HepG2 (cell line): ENCODE data around the gene CDK2AP2. TPM values are rescaled to one million over a fixed set of nuclear protein-coding genes. Genes with fewer than 3 reads are reported as not detected.

Experiments used
- ATM ChIP-seq: fragments of 450-650 bp; IDR thresholded peaks from 2 replicates; pipeline ENCODE4 v1.7.1; 2017; ENCODE audit warnings: mild to moderate bottlenecking, borderline replicate concordance
- BRCA1 ChIP-seq: sonication (generic); formaldehyde crosslinking; IDR thresholded peaks from 2 replicates; pipeline ENCODE4 v1.4.0; 2020; ENCODE audit warnings: missing genetic modification reagents
- CCAR2 ChIP-seq: fragments of 200-400 bp; formaldehyde crosslinking; optimal IDR thresholded peaks from 2 replicates; pipeline ENCODE3; 2018; ENCODE audit warnings: low read depth, mild to moderate bottlenecking, low read length, moderate library complexity
- CCDC6 ChIP-seq: sonication (generic); formaldehyde crosslinking; IDR thresholded peaks from 2 replicates; pipeline ENCODE4 v1.8.1; 2022; ENCODE audit warnings: mild to moderate bottlenecking, missing genetic modification reagents, moderate library complexity
- FOXC1 ChIP-seq: sonication (generic); formaldehyde crosslinking; IDR thresholded peaks from 2 replicates; pipeline ENCODE4 v1.8.0; 2022; ENCODE audit warnings: mild to moderate bottlenecking, missing genetic modification reagents, borderline replicate concordance
- GABPB1 ChIP-seq: IDR thresholded peaks from 2 replicates; pipeline ENCODE4 v1.6.1; 2016; ENCODE audit warnings: mild to moderate bottlenecking, missing genetic modification reagents, moderate library complexity, missing compliant biosample characterization
- KAT2B ChIP-seq: fragments of 150-350 bp; IDR thresholded peaks from 2 replicates; pipeline ENCODE4 v1.6.1; 2014; ENCODE audit warnings: low read depth, low read length, borderline replicate concordance
- KDM1A ChIP-seq: IDR thresholded peaks from 2 replicates; pipeline ENCODE4 v1.6.1; 2016; ENCODE audit warnings: missing compliant biosample characterization
- MEIS2 ChIP-seq: sonication (generic); formaldehyde crosslinking; IDR thresholded peaks from 2 replicates; pipeline ENCODE4 v1.9.0; 2021; ENCODE audit warnings: mild to moderate bottlenecking, missing genetic modification reagents
- NFE2L2 ChIP-seq: fragments of 150-350 bp; IDR thresholded peaks from 2 replicates; pipeline ENCODE4 v1.6.1; 2014; ENCODE audit warnings: low read length
- NFIB ChIP-seq: sonication (generic); formaldehyde crosslinking; IDR thresholded peaks from 2 replicates; pipeline ENCODE4 v1.9.0; 2021; ENCODE audit warnings: missing genetic modification reagents, mild to moderate bottlenecking, borderline replicate concordance
- NR2F2 ChIP-seq: IDR thresholded peaks from 2 replicates; pipeline ENCODE4 v1.6.1; 2012; ENCODE audit warnings: low read depth, inconsistent platforms, borderline replicate concordance
- PLSCR1 ChIP-seq: sonication (generic); formaldehyde crosslinking; IDR thresholded peaks from 2 replicates; pipeline ENCODE4 v1.5.0; 2020; ENCODE audit warnings: missing genetic modification reagents, mild to moderate bottlenecking, borderline replicate concordance
- REL ChIP-seq: sonication (generic); formaldehyde crosslinking; conservative IDR thresholded peaks from 2 replicates; pipeline ENCODE4 v1.8.0; 2022; ENCODE audit warnings: mild to moderate bottlenecking, missing genetic modification reagents, moderate library complexity
- SALL1 ChIP-seq: sonication (generic); formaldehyde crosslinking; IDR thresholded peaks from 2 replicates; pipeline ENCODE4 v1.8.0; 2022; ENCODE audit warnings: mild to moderate bottlenecking, missing genetic modification reagents
- TBX3 ChIP-seq: fragments of 450-650 bp; IDR thresholded peaks from 2 replicates; pipeline ENCODE4 v1.6.1; 2017; ENCODE audit warnings: antibody characterized with exemption, mild to moderate bottlenecking, inconsistent platforms, borderline replicate concordance
- TOPORS ChIP-seq: sonication (generic); formaldehyde crosslinking; IDR thresholded peaks from 2 replicates; pipeline ENCODE4 v1.8.0; 2023; ENCODE audit warnings: mild to moderate bottlenecking, missing genetic modification reagents
- ZBTB26 ChIP-seq: IDR thresholded peaks from 2 replicates; pipeline ENCODE4 v1.6.1; 2016; ENCODE audit warnings: missing compliant biosample characterization, missing genetic modification reagents, borderline replicate concordance
- ZGPAT ChIP-seq: IDR thresholded peaks from 2 replicates; pipeline ENCODE4 v1.6.1; 2016; ENCODE audit warnings: mild to moderate bottlenecking
- ZNF264 ChIP-seq: sonication (generic); formaldehyde crosslinking; IDR thresholded peaks from 2 replicates; pipeline ENCODE4 v1.4.0; 2020; ENCODE audit warnings: missing genetic modification reagents
- ZNF317 ChIP-seq: sonication (generic); formaldehyde crosslinking; IDR thresholded peaks from 2 replicates; pipeline ENCODE4 v1.5.0; 2020; ENCODE audit warnings: mild to moderate bottlenecking, missing genetic modification reagents
- ZNF333 ChIP-seq: sonication (generic); formaldehyde crosslinking; IDR thresholded peaks from 2 replicates; pipeline ENCODE4 v1.4.0; 2020; ENCODE audit warnings: mild to moderate bottlenecking, missing genetic modification reagents, borderline replicate concordance
- ZNF564 ChIP-seq: sonication (generic); formaldehyde crosslinking; IDR thresholded peaks from 2 replicates; pipeline ENCODE4 v1.8.1; 2023; ENCODE audit warnings: mild to moderate bottlenecking, missing genetic modification reagents
- ZNF724P ChIP-seq: sonication (generic); formaldehyde crosslinking; IDR thresholded peaks from 2 replicates; pipeline ENCODE4 v1.8.0; 2022; ENCODE audit warnings: missing genetic modification reagents, borderline replicate concordance
- ZNF878 ChIP-seq: sonication (generic); formaldehyde crosslinking; IDR thresholded peaks from 2 replicates; pipeline ENCODE4 v1.8.1; 2023; ENCODE audit warnings: mild to moderate bottlenecking, missing genetic modification reagents, moderate library complexity
- ZSCAN22 ChIP-seq: sonication (generic); formaldehyde crosslinking; IDR thresholded peaks from 2 replicates; pipeline ENCODE4 v1.4.0; 2020; ENCODE audit warnings: mild to moderate bottlenecking, missing genetic modification reagents
- polyA plus RNA-seq, 8 experiments: library from polyadenylated mRNA; depleted of rRNA in 3 of 8; stranded (reverse) in 7 of 8; unstranded in 1 of 8; fragments of >200 nt; fragmentation: Illumina TruSeq in 4 of 8; extraction: Trizol in 4 of 8; gene quantifications; 2 replicates each; pipeline versions ENCODE4 v1.2.1 to v1.2.3, GENCODE V29; 2011 to 2016; ENCODE audit warnings: low read depth in 4 of 8, missing spikeins in 1 of 8, mixed read lengths in 1 of 8; ENCODE audit not compliant: insufficient read depth in 1 of 8
- total RNA-seq, 5 experiments: library from RNA; depleted of rRNA; stranded (reverse); fragments of >200 nt; fragmentation: Illumina TruSeq; extraction: Trizol; gene quantifications; 2 replicates each; pipeline ENCODE4 v1.2.3, GENCODE V29; 2016; ENCODE audit warnings: low read depth in 1 of 5

Gene CDK2AP2
- total and polyA plus RNA-seq, 2 of the 13 experiments (the other 11 are each of a cell fraction or from before 2014, with no cell fraction given): 15.0 to 23.2 TPM

GRCh38 chr11:67507864-67508485, at the start of gene CDK2AP2 (continued):
- TF ChIP-seq ZBTB26 (CRISPR knock-in tag): no peak
- 0 out of 2 replicates have a peak, but pooled peaks have one; percentile 46 for TF ChIP-seq ZNF317 (CRISPR knock-in tag)
- TF ChIP-seq NR2F2: no peak
- TF ChIP-seq GABPB1 (CRISPR knock-in tag): peak; percentile 93
- peak; percentile 15; the same call in 1 of the 2 replicates for TF ChIP-seq BRCA1 (CRISPR knock-in tag)
- TF ChIP-seq ZSCAN22: no peak
- peak; percentile 40 for TF ChIP-seq MEIS2 (CRISPR knock-in tag)
- peak; percentile 99 for TF ChIP-seq KDM1A (CRISPR knock-in tag)
- TF ChIP-seq ZNF333 (CRISPR knock-in tag): no peak
- no peak for TF ChIP-seq FOXC1 (CRISPR knock-in tag)
- no peak for TF ChIP-seq PLSCR1
- TF ChIP-seq CCAR2: no peak
- no peak for TF ChIP-seq CCDC6
- no peak for TF ChIP-seq ZNF878
- no peak for TF ChIP-seq NFE2L2
- TF ChIP-seq TBX3: 0 out of 2 replicates have a peak, but pooled peaks have one; percentile 36
- peak; percentile 65; the same call in 1 of the 2 replicates for TF ChIP-seq ZGPAT (CRISPR knock-in tag)
- no peak for TF ChIP-seq ATM
- no peak for TF ChIP-seq TOPORS (CRISPR knock-in tag)
- no peak for TF ChIP-seq KAT2B
- no peak; the same call in 1 of the 2 replicates for TF ChIP-seq ZNF564 (CRISPR knock-in tag)
- TF ChIP-seq REL (CRISPR knock-in tag): 0 out of 2 replicates have a peak, but pooled peaks have one; percentile 55
- no peak for TF ChIP-seq ZNF264 (CRISPR knock-in tag)
- no peak for TF ChIP-seq ZNF724P
- TF ChIP-seq SALL1 (CRISPR knock-in tag): no peak
- no peak for TF ChIP-seq NFIB (CRISPR knock-in tag)
